CD4-positive, alpha-beta T cell treated with Interleukin-12 subunit alpha and Interleukin-12 subunit beta, for 1 hour (primary cell): Measurements from ENCODE around the gene TUBB8B.
"Not testable (repeated sequence)": the region's sequence is repeated elsewhere in the genome, so short reads cannot be mapped to it uniquely, and the experiment has no call there.

Experiments used
- DNase-seq: peaks from one replicate; pipeline ENCODE4 v3.0.0-alpha.2; 2020

Gene TUBB8B

GRCh38 chr18:49176-49665 lies at the start of gene TUBB8B:
Gene TUBB8B, minus strand, starts transcription at chr18:49615. Its CDS starts 58 bp downstream, at chr18:49557.
- DNase-seq: not testable (repeated sequence)

GRCh38 chr18:97252-97914 lies 48.0 kb upstream of the TUBB8B start:
- DNase-seq: peak; percentile 17

DNA sequence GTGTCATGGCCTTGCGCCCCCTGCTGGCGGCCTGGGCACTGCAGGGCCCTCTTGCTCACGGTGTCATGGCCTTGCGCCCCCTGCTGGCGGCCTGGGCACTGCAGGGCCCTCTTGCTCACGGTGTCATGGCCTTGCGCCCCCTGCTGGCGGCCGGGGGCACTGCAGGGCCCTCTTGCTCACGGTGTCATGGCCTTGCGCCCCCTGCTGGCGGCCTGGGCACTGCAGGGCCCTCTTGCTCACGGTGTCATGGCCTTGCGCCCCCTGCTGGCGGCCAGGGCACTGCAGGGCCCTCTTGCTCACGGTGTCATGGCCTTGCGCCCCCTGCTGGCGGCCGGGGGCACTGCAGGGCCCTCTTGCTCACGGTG lies 47.3 kb upstream of the TUBB8B start:
- not testable (repeated sequence) for DNase-seq

DNA sequence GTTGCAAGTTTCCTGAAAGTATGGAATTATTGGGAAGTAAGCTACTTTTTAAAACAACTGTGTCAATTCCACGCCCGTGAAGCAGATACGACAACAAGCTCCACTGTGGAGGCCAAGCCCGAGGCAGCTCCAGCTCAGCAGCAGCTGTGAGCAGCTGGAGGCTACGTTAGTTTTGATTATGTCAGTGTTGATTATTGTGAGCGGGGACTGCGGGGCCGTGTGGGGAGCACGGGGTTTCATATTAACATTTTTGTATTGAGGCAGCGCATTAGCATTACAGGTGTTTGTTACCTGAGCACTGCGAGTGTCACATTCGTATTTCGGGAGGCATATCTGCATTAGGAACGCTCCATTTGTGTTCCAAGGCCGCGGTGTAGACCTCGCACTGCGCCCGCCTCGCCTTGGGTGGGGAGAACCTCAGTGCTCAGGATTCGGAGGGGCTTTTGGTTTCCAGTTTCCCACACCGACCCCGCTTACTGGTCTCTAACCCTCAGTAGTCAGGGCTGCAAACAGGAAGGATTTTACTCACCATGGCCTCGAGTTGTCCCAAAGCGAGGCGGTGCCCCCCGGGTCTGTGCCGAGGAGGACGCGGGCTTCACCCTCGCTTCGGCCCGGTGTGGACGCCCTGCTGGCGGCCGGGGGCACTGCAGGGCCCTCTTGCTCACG lies 46.8 kb upstream of the TUBB8B start:
- DNase-seq: not testable (repeated sequence)

- not testable (repeated sequence) for DNase-seq
Measured at GRCh38 chr18:95580-95979, 46.2 kb upstream of the TUBB8B start.

DNA sequence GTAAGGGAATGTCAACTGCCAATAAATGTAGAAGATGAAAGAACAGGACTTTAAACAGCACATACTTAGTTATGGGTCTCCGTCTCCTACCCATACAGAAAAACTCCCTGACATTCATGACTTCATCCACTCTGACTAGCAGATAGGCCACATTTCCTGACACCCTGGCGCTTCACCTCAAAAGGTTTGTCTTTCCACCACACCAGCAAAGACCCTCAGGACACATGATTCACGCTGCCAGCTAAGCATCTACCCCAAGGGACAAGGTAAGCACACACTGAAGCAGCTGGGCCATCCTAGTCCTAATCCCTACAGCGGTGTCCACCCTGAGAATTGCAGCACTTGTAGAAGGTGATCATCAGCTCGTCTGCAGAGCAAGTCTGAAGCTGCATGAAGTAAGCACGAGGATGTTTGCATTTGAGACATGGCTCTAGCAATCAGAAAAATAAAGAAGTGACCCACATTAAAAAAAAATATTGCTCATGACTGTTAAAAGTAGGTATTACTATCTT lies 44.5 kb upstream of the TUBB8B start:
- DNase-seq: not testable (repeated sequence)

- not testable (repeated sequence) for DNase-seq
Measured at GRCh38 chr18:91561-91960, 42.1 kb upstream of the TUBB8B start.

DNA sequence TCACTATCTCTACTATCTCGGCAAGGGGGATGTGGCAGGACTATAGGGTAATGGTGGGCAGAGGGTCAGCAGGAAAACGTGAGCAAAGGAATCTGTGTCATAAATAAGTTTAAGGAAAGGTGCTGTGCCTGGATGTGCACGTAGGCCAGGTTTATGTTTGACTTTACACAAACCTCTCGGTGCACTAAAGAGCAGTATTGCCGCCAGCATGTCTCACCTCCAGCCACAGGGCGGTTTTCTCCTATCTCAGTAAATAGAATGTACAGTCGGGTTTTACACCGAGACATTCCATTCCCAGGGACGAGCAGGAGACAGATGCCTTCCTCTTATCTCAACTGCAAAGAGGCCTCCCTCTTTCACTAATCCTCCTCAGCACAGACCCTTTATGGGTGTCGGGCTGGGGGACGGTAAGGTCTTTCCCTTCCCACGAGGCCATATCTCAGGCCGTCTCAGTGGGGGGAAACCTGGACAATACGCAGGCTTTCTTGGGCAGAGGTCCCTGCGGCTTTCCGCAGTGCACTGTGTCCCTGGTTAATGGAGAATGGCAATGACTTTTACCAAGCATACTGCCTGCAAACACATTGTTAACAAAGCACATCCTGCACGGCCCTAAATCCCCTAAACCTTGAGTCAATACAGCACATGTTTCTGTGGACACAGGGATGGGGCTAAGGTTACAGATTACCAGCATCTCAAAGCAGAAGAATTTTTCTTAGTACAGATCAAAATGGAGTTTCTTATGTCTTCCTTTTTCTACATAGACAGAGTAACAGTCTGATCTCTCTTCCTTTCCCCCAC lies 41.2 kb upstream of the TUBB8B start:
- DNase-seq: not testable (repeated sequence)

- not testable (repeated sequence) for DNase-seq
Measured at GRCh38 chr18:89124-89523, 39.7 kb upstream of the TUBB8B start.

GRCh38 chr18:84801-85200 lies 35.4 kb upstream of the TUBB8B start:
- not testable (repeated sequence) for DNase-seq

DNA sequence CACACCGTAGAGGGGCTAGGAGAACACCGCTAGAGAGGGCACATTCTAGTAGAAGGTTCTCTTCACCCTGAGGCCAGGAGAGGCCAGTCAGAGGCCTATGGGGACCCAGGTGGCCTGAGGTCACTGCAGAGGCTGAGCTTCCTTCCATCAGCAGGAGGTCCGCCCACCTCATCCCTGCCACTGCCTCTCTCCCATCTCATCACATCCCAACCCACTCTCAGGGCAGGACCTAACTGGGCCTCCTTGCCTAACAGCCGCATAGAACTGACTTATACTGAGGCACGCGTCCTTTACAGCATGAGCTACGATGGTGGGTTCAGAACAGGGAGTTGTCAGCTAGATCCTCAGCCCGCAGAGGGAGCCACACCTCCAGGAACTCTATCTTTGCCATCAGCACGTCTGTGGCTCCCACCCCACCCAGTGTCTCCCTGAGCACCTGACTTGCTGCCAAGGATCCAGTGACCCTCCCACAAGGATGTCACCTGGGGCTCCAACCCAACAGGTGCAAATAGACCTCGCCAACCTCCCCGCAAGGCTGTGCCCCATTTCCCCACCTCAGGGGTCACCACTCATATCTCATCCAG lies 33.3 kb upstream of the TUBB8B start:
- DNase-seq: not testable (repeated sequence)

DNA sequence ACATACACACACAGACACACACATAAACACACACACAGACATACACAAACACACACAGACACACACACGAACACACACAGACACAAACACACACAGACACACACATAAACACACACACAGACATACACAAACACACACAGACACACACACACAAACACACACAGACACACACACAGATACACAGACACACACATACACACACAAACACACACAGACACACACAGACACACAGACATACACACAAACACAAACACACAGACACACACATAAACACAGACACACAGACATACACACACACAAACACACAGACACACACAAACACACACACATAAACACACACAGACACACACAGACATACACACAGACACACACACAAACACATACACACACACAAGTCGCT lies 31.5 kb upstream of the TUBB8B start:
- not testable (repeated sequence) for DNase-seq

DNA sequence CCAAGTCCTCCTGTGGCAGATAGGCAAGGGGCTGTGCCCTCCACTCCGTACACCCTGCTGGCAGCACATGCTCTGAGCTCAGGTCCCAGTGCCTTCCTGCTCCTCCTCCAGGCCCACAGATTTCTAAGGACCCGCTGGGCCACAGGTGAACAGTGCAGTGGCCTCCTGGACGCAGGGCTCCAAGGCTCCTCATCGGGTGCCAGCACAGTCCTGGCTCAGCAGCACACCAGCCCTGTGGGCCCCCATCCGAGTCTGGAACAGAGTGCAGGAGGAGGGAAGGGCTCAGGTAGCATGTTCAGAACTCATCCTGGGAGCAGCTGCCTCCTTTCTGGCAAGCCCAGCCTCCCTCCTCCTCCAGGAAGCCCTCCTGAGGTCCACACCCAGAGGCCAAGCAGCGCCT lies 30.8 kb upstream of the TUBB8B start:
- DNase-seq: not testable (repeated sequence)

DNA sequence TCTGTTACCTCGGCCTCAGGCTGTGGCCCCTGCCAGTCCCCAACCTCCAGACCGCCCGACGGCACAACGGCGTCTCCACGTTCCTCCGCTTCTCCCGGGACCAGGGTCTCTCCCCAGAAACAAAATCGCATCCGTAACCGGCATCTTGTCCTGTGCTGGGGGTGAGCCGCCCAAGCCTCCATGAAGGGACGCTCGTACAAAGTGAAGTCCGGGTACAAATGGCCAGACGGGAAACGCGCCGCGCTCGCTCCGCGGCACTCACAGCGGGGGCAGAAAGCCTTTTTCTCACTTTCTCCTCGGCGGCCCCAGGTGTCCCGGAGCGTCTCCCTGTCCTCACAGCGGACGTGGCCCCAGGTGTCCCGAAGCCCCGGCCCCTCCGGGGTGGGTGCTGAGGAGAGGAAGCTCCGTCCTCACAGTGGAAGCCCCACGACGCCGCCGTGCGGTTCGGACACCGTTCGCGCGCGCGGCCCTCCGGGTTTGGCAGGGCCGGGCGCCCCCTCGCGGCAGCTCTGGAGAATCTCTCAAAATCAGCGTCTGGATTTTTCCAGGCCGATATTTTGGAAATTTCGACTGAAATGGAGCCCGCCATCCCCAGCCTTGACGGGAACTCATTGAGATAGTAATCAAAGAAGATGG lies 26.2 kb upstream of the TUBB8B start:
- not testable (repeated sequence) for DNase-seq

DNA sequence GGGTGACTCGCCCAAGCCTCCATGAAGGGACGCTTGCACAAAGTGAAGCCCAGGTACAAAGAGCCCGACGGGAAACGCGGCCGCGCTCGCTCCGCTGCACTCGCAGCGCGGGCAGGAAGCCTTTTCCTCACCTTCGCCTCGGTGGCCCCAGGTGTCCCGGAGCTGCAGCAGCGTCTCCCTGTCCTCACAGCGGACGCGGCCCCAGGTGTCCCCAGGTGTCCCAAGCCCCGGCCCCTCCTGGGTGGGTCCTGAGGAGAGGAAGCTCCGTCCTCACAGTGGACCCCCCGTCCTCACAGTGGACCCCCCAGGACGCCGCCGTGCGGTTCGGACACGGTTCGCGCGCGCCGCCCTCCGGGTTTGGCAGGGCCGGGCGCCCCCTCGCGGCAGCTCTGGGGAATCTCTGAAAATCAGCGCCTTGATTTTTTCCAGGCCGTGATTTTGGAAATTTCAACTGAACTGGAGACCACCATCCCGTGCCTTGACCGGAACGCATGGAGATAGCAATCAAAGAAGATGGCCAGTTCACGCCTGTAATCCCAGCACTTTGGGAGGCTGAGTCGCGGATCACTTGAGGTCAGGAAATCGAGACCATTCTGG lies 23.9 kb upstream of the TUBB8B start:
- not testable (repeated sequence) for DNase-seq

- not testable (repeated sequence) for DNase-seq
Measured at GRCh38 chr18:67701-68100, 18.3 kb upstream of the TUBB8B start.

DNA sequence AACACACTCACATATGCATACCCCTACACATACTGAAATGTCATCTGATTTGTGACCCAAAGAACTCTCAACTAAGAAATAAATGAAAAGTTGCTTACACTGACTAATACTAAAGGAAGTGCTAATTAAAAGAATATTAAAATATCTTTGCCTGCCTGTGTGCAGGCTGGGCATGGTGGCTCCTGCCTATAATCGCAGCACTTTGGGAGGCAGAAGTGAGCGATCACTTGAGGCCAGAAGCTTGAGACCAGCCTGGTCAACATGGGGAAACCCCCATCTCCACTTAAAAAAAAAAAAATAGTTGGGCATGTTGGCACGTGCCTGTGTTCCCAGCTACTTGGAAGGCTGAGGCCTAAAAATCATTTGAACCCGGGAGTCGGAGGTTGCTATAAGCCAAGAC lies 14.9 kb upstream of the TUBB8B start:
- DNase-seq: not testable (repeated sequence)

DNA sequence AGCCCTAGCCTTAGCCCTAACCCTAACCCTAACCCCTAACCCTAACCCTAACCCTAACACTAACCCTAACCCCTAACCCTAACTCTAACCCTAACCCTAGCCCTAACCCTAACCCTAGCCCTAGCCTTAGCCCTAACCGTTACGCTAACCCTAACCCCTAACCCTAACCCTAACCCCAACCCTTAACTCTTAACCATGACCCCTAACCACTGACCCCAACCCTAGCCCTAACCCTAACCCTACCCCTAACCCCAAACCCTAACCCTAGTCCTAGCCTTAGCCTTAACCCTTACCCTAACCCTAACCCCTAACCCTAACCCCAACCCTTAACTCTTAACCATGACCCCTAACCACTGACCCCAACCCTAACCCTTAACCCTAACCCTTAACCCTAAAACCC lies 14.2 kb upstream of the TUBB8B start:
- not testable (repeated sequence) for DNase-seq

GRCh38 chr18:54388-54787 lies 5.0 kb upstream of the TUBB8B start:
- not testable (repeated sequence) for DNase-seq

DNA sequence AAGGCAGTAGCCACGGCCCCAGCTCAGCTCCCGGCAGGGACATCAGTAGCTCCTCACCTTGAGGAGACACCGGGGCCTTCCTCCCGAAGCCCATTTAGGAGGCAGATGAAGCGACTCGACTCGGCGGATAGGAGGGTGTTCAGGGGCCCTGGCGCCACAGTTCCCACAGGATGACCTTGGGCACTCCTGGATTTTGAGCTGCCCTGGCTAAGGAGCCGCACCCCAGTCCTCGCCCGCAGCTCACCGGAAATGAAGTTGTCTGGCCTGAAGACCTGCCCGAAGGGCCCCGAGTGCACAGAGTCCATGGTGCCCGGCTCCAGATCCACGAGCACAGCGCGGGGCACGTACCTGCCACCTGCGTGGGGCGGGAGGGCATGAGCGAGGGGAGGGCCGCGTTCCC lies 719 bp downstream of the TUBB8B start:
- not testable (repeated sequence) for DNase-seq

DNA sequence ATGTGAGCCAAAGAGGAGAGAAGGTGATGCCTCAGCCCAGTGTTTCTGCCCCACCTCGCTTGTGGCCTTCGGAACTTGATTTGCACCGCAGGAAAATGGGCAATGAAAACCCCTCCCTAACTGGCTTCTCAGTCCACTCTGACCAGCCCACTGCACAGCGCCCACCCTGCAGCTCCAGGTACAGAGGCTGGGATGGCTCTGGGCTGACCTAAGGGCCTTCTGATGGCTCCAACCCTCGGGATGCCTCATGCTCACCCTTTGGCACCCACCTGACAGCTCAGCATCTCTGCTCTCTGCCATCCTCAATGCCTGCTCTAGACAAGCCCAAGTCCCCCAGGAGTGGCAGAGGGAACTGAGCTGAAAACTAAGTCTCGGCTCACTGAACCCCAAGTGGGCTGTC lies 36.2 kb downstream of the TUBB8B start:
- not testable (repeated sequence) for DNase-seq

DNA sequence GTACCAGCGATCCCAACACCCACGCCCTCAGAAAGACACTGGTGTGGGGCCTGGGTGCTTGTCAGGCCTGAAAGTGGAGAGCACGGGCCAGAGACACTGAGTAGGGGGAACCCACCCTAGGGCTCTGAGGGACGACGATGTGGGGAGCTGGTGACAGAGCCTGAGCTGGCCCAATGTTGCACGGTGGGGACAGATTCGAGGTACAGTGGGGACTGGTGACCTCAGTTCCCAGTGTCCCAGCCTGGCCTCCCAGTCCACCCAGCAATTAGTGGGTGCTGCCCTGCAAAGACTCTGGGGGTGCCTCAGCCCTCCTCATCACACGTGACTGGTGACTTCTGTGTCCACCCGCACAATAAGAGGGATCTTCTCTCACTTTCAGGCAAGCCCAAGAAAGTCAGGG lies 36.6 kb downstream of the TUBB8B start:
- DNase-seq: not testable (repeated sequence)
